GM06990 (cell line): ENCODE measurements around the gene PPP1R12C.
"Not testable (repeated sequence)": the region's sequence is repeated elsewhere in the genome, so short reads cannot be mapped to it uniquely, and the experiment has no call there.

ENCODE experiments used
- DNase-seq: peaks from one replicate; pipeline ENCODE4 v3.0.0-alpha.2; 2011; ENCODE audit not compliant: insufficient read length; ENCODE audit errors: extremely low read depth
- H3K27me3 ChIP-seq: replicated peaks from 2 replicates; pipeline ENCODE4 v1.6.0; 2011; ENCODE audit warnings: low read length; ENCODE audit not compliant: control insufficient read depth, insufficient read depth
- H3K36me3 ChIP-seq: 2 replicates; pipeline ENCODE4 v1.5.1; 2011; ENCODE audit warnings: low read length; ENCODE audit not compliant: control insufficient read depth, insufficient read depth
- H3K4me3 ChIP-seq: replicated peaks from 2 replicates; pipeline ENCODE4 v1.5.1; 2011; ENCODE audit warnings: low read depth, mild to moderate bottlenecking, control low read depth, low read length
- TF ChIP-seq, protein P1 (sequence below): IDR thresholded peaks from 2 replicates; pipeline ENCODE4 v1.5.1; 2011; ENCODE audit warnings: low read length, control low read depth, mild to moderate bottlenecking, inconsistent platforms; ENCODE audit not compliant: insufficient read depth, poor library complexity, severe bottlenecking

The PPP1R12C gene

DNA sequence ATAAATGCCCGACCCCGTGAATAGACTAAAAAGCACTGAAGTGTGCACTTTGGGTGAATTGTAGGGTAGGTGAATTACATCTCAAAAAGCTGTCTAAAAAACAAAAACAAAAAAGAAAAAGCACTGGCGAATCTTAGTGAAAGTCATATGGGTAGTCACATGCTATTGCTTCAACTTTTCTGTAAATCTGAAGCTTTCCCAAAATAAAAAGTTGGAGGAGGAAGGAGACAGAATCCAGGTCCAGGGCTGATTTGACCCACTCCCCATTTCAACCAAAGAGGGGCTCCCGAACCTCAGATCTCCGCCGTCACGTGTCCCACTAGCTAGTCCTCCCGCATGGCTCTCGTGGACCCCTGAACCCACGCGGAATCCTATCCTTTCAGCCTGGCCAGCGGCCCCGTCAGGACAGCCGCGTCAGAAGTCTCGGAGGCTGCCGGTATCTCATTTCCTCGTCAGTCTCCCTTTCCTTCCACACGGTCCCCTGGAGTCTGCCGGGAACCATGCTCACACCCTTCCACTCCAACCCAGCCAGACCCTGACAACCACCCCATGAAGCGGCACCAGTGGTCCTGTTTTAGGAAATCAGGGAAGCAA, 6.1 kb downstream of the PPP1R12C start:
- Histone ChIP-seq H3K36me3 (peaks cover 4% of the 10 kb centered on the region), H3K4me3 (no peak overlapping the region), H3K27me3 (no peaks in the 10 kb centered on the region)
- no peak for DNase-seq
- TF ChIP-seq, protein P1, sequence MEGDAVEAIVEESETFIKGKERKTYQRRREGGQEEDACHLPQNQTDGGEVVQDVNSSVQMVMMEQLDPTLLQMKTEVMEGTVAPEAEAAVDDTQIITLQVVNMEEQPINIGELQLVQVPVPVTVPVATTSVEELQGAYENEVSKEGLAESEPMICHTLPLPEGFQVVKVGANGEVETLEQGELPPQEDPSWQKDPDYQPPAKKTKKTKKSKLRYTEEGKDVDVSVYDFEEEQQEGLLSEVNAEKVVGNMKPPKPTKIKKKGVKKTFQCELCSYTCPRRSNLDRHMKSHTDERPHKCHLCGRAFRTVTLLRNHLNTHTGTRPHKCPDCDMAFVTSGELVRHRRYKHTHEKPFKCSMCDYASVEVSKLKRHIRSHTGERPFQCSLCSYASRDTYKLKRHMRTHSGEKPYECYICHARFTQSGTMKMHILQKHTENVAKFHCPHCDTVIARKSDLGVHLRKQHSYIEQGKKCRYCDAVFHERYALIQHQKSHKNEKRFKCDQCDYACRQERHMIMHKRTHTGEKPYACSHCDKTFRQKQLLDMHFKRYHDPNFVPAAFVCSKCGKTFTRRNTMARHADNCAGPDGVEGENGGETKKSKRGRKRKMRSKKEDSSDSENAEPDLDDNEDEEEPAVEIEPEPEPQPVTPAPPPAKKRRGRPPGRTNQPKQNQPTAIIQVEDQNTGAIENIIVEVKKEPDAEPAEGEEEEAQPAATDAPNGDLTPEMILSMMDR: no peak

DNA sequence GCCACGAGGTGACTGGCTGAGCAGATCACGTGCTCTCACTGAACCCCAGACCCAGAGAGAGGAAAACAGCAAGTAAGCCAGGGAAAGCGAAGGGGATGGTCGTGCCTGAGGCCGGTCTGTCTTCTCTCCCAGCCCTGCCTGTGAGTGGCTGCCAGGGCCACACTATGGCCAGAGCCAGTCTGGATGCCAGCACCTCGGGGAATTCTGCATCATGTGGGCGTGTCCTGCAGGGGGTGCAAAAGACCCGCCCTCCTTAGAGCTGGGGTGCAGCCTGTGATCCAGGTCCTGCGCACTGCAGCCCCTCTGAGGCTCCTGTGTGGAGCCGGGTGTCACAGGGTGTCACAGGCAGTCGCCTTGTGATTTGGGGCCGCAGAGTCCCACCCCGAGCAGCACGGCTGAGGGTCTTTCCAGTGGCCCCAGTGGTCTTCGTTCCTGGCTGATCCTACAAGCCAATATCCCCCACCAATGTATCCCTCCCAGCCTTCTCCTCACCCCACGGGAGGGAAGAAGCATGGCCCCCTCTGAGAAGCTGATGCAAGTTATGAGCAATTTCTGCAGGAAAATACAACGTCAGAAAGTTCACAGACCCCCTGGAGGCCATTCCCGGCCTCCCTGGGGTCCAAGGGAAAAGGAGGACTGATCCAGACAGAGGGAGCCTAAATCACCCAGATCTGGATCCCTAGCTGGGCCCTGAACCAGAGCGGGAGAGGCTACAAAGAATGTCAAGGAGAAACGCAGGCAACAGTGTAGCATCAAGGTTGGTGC, 7.7 kb downstream of the PPP1R12C start:
- TF ChIP-seq, protein P1: no peak
- peaks cover 4% of the 10 kb centered on the region for H3K36me3 ChIP-seq
- DNase-seq: no peak
- no peak overlapping the region for H3K4me3 ChIP-seq
- H3K27me3 ChIP-seq: no peaks in the 10 kb centered on the region

DNA sequence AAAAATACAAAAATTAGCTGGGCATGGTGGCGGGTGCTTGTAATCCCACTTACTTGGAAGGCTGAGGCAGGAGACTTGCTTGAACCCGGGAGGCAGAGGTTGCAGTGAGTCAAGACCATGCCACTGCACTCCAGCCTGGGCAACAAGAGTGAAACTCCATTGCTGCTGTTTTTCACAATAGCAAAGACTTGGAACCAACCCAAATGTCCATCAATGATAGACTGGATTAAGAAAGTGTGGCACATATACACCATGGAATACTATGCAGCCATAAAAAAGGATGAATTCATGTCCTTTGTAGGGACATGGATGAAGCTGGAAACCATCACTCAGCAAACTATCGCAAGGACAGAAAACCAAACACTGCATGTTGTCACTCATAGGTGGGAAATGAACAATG, 10.2 kb downstream of the PPP1R12C start:
- not testable (repeated sequence) for H3K36me3 ChIP-seq, DNase-seq, H3K4me3 ChIP-seq, H3K27me3 ChIP-seq

DNA sequence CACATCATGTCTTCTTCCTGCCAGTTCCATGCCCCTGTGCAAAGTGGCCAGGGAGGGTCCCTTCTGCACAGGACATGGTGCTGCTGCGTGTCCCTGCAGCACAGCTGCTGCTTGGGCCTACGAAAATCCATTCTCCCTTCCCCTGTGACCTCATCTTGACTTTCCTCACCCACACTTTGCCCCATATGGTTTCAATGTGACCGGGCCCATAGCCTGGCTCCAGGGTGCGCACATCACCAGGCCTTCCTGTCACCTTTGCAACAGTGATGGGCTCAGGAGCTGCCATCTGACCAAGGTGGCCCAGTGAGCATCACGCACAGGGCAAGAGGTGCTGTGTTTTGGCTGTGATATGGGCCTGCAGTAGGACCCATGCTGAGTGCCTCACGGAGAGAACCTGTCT, 10.8 kb downstream of the PPP1R12C start:
- no peak for DNase-seq
- no peaks in the 10 kb centered on the region for H3K27me3 ChIP-seq
- H3K4me3 ChIP-seq: no peak overlapping the region
- peaks cover 3% of the 10 kb centered on the region for H3K36me3 ChIP-seq
- TF ChIP-seq, protein P1: no peak

DNA sequence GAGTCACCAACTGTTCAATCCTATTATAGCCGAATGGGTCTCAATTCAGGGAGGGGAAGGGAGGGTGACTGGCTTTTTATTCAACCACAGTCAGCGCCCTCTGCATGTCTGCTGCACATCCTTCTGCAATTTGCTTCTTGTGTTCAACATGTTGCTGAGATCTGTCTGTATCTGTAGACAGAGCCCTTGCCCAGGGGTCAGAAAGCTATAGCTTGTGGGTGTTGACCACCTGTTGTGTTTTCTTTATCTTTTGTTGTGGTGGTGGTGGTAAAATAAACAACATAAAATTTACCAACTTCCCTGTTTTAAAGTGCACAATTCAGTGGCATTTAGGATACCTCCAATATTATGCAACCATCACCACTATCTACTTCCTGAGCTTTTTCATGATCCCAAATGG, 12.2 kb downstream of the PPP1R12C start:
- H3K4me3 ChIP-seq: no peak overlapping the region
- no peak for DNase-seq
- H3K36me3 ChIP-seq: peaks cover 3% of the 10 kb centered on the region
- TF ChIP-seq, protein P1: no peak
- no peaks in the 10 kb centered on the region for H3K27me3 ChIP-seq

- no peak for DNase-seq
- Histone ChIP-seq H3K36me3 (peaks cover 11% of the 10 kb centered on the region), H3K27me3 (no peaks in the 10 kb centered on the region), H3K4me3 (no peak overlapping the region)
- TF ChIP-seq, protein P1: no peak
Measured at GRCh38 chr19:55103190-55103589, 14.2 kb downstream of the PPP1R12C start.
